ENCODE results near the gene ROR1. TPM values are rescaled to one million over a fixed set of nuclear protein-coding genes. Genes with fewer than 3 reads are reported as not detected.

Gene ROR1
- total and polyA plus RNA-seq, 9 donors = 3.0 to 26.1 (median 15.0) TPM

- intact Hi-C loops (cut with DNase I) = no loop called here
- 66 to 73% (median 71%) methylated on average over 5 of the region's 5 CpGs for WGBS, 3 donors
- no peak for DNase-seq
- H3K9me3 ChIP-seq = no peaks in the 10 kb centered on the region
- H3K36me3 ChIP-seq = no peaks in the 10 kb centered on the region
- no peak overlapping the region for H3K27ac ChIP-seq
- H3K4me1 ChIP-seq (ENCODE audit: insufficient read depth) = no peaks in the 10 kb centered on the region
- H3K27me3 ChIP-seq = no peaks in the 10 kb centered on the region
- H3K4me3 ChIP-seq = no peak overlapping the region
- TF ChIP-seq EP300 (IDR thresholded peaks at IDR 0.05) = no peak
- no peak for TF ChIP-seq CTCF (IDR thresholded peaks at IDR 0.05)
- no peak for TF ChIP-seq POLR2A (IDR thresholded peaks at IDR 0.05)
These were observed 342.7 kb downstream of the ROR1 start for GRCh38 chr1:64116537-64116936.

- no peaks in the 10 kb centered on the region for H3K4me1 ChIP-seq (ENCODE audit: insufficient read depth)
- no peak for DNase-seq
- no peaks in the 10 kb centered on the region for H3K36me3 ChIP-seq
- intact Hi-C loops (cut with DNase I) = no loop called here
- H3K27me3 ChIP-seq = no peaks in the 10 kb centered on the region
- TF ChIP-seq EP300 (IDR thresholded peaks at IDR 0.05) (no peak), POLR2A (IDR thresholded peaks at IDR 0.05) (no peak), CTCF (IDR thresholded peaks at IDR 0.05) (no peak)
- no peaks in the 10 kb centered on the region for H3K9me3 ChIP-seq
- 35 to 97% (median 96%) methylated on average over 1 of the region's 1 CpG for WGBS, 3 donors
- no peak overlapping the region for H3K4me3 ChIP-seq
- no peak overlapping the region for H3K27ac ChIP-seq
These were observed 343.7 kb downstream of the ROR1 start for GRCh38 chr1:64117492-64117891.

- Histone ChIP-seq H3K27ac (no peak overlapping the region), H3K9me3 (no peaks in the 10 kb centered on the region), H3K4me3 (no peak overlapping the region), H3K27me3 (no peaks in the 10 kb centered on the region), H3K36me3 (no peaks in the 10 kb centered on the region), H3K4me1 (ENCODE audit: insufficient read depth) (no peaks in the 10 kb centered on the region)
- WGBS, 3 donors = 45 to 50% (median 49%) methylated on average over 1 of the region's 1 CpG
- intact Hi-C loops (cut with DNase I) = no loop called here
- no peak for DNase-seq
- no peak for TF ChIP-seq CTCF (IDR thresholded peaks at IDR 0.05)
- TF ChIP-seq POLR2A (IDR thresholded peaks at IDR 0.05) = no peak
- TF ChIP-seq EP300 (IDR thresholded peaks at IDR 0.05) = no peak
These were observed 348.1 kb downstream of the ROR1 start for GRCh38 chr1:64121766-64122385.

GRCh38 chr1:64122588-64122987 lies 348.8 kb downstream of the ROR1 start:
- Histone ChIP-seq H3K36me3 (no peaks in the 10 kb centered on the region), H3K4me3 (no peak overlapping the region), H3K27ac (no peak overlapping the region), H3K9me3 (no peaks in the 10 kb centered on the region), H3K27me3 (no peaks in the 10 kb centered on the region), H3K4me1 (ENCODE audit: insufficient read depth) (no peaks in the 10 kb centered on the region)
- 96 to 97% (median 96%) methylated on average over 3 of the region's 3 CpGs for WGBS, 3 donors
- intact Hi-C loops (cut with DNase I) = no loop called here
- no peak for DNase-seq
- TF ChIP-seq EP300 (IDR thresholded peaks at IDR 0.05) = no peak
- no peak for TF ChIP-seq POLR2A (IDR thresholded peaks at IDR 0.05)
- no peak for TF ChIP-seq CTCF (IDR thresholded peaks at IDR 0.05)
